ENCODE results near the gene CPNE4.

GRCh38 chr3:131733086-131733841 lies 301.6 kb downstream of the CPNE4 start:
- TF ChIP-seq CTCF (IDR thresholded peaks at IDR 0.05; ENCODE audit: low read length) = no peak
- TF ChIP-seq EZH2 (IDR thresholded peaks at IDR 0.05; ENCODE audit: borderline replicate concordance, low read length) = no peak

Data from OCI-LY1 (cell line).